HG03108 (cell line): ENCODE measurements around the gene ST3GAL6.
"Not testable (repeated sequence)": the region's sequence is repeated elsewhere in the genome, so short reads cannot be mapped to it uniquely, and the experiment has no call there.

Source experiments
- ATAC-seq: cut with Tn5 transposase; IDR thresholded peaks from one replicate; pipeline ENCODE4 v1.9.1; 2021; ENCODE audit warnings: moderate library complexity; ENCODE audit not compliant: unreplicated experiment

The ST3GAL6 gene

DNA sequence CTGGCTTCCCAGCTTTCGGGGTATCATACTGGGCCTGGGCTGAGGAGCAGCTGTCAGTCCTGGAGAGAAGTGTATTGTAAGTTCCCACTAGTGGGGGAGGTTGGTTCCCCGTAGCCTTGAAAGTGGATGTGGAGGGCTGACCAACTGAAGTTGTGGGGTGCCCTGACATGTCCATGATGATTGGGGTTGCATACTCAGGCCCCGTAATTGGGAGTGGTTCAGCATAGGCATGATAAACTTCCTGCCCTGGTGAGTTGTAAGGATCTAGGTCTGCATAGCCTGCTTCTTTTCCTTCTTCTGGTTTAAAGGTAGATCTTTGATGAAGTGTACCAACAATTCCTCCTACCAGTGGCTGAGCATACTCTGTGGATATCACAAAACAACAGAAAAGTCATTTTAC lies 36.3 kb downstream of the ST3GAL6 start:
- ATAC-seq = no peak

DNA sequence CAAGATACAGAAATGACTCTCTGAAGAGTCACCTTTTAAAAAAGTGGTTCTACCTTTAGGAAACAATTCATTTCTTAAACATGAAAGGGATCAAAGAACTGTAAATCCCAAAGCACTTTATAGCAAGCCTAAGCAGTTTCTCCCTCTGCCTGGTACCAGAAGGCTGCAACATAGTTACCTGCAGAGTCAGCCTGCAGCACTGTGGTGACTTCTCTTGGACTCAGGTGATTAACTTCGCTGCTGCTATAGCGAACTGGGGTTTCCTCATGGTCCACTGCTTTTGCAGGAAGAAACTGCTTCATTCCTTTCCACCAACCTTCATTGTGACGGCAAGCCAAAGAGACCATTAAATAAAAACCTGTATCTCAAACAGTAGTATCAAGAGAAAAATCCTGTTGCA lies 37.3 kb downstream of the ST3GAL6 start:
- ATAC-seq = no peak

DNA sequence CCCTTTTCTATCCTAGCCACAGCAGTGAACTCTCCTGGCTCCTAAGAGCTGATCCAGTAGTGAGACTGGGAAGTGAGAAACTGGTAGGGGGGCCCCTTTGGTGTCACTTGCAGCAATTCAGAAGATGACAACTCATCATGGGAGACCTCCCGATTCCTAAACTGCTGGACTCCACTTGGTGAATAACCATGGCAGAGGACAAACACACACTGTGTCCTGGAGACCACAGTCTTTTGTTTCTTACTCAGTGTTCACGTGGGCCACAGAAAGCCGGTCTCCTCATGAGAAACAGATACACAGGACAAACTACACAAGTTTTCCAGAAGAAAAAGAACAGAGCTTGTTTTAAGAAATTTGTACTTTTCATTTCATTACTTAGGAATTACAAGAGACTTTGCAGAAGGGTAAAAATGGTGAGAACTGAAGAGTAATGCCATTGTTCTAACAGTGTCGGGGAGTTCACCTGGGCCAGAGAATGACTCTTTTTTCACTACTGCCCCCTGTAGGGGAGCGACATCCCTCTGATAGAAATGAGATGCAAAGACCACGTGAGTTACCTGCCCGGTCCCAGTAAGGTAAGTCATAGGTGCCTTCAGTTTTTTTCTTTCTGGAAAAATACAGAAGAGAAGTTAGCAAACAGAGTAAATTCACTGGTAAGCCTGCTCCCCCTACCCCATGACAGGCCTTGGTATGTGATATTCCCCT lies 38.1 kb downstream of the ST3GAL6 start:
- ATAC-seq = no peak

DNA sequence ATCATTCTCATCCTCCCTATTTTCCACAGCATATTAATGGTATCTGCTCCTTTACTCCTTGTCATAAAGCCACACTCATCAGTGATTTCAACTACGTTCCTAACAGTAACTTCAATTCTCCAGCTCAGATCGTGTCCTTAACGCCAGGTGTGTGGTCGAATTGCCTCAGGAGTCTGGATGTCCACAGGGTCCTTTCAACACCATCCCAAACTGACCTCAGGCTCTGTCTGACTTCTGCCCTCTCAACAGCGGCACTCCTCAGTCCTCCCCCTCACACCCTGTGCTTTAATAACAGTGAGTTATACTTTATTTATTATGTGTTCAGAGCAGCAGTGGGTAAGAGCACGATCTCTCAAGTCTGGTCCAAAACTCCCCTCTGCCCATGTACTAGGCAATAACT lies 42.4 kb downstream of the ST3GAL6 start:
- no peak for ATAC-seq

DNA sequence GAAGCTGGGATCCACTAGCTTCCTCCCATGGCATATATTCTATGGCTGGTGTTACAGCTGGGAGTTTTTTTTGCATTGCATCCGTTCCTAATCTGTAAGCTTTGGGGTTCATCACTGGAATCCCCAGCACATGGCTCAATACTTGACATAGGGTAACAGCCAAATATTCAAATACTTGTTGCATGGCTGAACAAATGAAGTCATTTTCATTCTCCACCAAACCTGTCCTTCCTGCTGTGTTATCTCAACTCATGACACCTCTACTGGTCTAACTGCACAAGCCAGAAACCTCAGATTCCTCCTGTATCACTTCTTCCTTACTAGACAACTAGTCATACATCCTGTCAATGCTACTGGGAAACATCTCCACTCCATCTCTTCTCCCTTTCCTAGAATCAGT lies 43.4 kb downstream of the ST3GAL6 start:
- no peak for ATAC-seq

DNA sequence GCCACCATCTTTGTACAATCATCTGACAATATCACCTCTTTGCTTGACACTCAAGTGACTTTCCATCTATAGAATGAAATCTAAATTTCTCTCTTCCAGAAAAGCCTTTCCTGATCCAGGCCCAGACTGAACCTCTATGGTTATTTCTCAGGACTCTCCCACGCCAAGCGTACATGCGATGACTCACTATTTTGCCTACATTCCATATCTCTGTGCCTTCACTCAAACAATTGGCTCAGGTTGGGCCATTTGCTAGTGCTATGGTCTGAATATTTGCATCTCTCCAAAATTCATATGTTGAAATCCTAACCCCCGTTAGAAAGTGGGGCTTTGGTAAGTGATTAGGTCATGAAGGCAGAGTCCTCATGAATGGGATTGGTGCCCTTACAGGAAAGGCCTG lies 43.9 kb downstream of the ST3GAL6 start:
- no peak for ATAC-seq

DNA sequence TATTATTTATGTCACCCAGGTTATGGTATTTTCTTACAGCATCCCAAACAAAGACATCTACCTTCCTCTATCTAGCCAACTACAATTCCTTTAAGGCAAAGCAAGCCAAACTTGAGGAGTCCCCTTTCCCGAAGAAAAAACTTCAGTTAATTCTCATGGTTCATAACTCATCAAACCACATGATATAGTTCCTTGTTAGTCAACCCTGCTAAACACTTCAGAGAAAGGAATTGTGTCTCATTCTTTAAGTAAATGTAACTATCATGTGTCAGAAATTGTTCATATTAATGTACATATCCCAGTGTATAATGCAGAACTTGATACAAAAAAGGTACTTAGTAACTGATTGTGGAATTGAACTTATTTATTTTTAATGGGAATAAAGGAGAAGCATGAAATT lies 44.4 kb downstream of the ST3GAL6 start:
- no peak for ATAC-seq

DNA sequence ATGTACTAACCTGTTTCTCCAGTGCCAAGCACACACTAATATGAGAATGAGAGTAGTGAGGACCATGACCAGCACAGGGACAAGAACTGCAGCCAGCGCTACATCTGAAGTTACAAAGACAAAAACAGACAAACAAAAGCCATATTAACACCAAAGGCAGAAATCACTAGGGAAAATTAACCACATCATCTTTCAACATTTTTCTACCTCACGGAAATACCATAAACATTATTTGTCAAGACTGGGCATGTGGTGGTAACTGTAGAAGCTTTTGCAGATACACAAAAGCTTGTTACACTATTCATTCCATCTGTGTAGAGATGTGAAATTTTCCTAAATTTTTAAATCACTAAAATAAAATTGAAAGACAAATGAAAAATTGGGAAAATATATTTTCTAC lies 44.9 kb downstream of the ST3GAL6 start:
- ATAC-seq = no peak

DNA sequence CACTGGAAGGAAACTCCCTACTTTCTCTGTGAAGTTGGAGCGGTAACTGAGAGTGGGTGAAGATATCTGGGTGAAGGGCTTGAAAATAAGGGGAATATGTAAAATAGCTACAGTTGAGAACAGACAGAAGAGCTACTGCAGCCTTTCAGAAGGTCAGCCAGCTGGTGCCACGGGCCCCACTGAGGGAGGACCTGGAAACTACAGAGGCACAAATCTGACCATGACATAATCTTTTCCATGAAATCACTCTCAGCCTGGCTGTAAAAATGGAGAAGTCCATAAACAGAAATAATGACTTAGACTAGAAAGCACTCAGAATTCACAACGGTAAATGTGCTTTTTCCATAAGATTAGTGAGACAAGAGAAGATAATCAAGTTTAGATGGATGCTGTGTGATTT lies 46.4 kb downstream of the ST3GAL6 start:
- no peak for ATAC-seq

DNA sequence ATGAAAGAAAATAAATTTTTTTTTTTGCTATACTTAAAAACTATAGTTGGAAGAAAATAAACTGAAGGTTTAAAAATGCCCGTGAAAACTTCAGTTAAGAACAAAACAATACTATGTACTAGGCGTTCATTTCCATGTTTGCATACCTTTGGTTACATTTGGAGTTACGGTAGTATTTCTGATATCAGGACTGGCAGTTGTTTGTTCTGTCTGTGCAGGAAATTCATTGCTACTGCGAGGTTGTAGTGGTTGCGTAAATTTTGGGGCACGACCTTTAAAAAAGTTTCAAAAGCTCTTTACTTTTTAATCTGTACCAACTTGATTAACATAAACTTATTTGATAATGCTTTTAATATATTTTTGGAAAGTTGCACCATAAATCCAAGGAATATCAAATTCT lies 47.9 kb downstream of the ST3GAL6 start:
- ATAC-seq = no peak

DNA sequence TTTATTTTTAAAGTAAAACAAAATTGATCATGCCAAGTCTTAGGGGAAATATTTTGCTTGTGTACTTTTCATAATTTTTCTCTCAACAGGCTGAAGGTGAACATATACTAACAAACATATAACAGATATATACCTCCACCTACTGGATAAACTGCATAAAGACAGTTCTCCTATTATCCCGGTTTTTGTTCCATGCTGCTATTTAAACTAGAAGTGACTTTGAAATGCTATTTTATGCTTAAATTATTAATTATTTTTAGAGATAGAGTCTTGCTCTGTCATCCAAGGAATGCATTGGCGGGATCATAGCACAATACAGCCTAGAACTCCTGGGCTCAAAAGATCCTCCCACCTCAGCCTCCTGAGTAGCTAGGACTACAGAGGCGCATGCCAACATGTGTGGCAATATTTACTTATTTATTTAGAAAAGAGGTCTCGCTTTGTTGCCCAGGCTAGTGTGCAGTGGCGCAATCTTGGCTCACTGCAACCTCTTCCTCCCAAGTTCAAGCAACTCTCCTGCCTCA lies 49.8 kb downstream of the ST3GAL6 start:
- no peak for ATAC-seq

DNA sequence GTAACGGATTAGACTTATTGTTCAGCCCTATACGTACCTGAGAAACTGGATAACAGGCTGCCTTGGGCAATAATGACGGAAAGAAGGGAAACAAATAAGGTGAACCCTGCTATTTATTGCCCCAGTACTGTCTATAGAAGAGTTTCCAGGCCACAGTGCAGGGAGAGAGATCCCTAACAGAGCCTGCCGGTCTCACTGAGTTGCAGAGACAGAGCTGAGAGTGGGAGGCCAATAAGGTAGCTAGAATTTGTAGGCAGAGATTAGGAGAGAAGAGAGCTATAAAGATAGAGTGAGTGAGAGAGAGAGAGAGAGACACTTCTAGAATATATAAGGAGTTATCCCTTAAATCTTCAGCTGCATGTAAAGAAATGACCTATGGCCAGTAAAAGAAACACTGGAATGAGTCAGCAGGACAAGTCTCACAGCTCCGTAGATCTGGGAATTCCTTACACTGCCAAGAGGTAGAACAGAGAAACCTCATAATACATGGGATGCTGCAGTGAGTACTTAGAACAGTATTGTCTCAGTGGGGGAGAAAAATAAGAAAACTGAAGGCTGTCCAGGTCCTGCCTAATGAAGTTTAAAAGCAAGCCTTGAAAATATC lies 51.8 kb downstream of the ST3GAL6 start:
- ATAC-seq = no peak

DNA sequence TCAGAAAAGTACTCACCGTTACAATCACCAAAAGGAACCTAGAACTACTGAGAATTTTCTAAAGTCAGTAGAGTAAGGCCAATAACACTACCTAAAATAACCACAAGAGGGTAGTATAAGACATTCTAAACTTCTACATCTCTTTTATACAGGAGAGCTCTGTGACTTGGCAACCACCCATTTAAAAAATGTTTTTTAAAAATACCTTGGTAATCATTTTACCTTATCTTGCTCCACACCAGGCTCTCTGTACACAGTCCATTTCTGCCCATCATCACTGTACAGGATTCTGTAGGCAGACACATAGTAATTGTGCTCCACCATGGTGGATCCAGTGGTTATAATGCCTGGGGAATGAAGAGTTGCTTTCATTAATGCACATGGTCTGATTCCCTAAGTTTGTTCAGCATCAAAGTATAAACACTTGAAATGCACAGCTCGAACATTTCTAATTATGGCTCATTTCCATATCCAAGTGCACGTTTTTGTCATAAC lies 54.5 kb downstream of the ST3GAL6 start:
- peak; percentile 79 for ATAC-seq

DNA sequence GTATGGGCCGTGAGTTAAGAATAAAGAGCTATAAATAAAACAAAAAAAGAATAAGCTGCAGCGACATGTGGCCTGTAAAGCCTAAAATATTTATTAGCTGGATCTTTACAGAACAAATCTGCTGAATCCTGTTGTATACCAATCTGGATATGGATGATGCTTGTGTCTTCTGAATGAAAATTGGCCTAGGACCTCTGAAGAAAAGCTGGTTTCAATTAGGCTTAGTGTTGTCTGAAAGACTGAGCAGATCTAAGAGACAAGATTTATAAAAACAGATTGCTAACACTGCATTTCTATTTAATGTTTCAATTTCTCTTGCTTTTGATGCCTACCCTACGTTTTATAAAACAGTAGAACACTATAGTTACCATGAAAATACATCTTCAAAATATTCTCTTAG lies 57.9 kb downstream of the ST3GAL6 start:
- no peak for ATAC-seq

DNA sequence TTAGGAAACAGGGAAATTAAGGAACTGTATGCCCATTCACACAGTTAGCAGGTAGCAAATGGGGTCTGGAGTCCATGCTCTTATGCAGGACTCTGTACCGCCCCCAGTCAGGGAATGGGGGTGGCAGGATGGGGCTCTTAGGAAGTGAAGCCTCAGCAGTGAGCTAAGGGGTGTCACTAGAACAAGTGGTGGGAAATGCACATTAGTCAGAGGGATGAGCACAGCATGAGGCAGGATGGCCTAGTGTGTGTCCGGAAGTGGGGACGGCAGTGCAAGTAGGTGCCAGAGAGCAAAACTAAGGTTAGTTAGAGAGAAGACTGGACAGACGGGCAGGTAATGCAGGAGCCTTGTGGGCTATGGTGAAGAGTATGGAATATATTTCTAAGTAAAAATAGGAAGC lies 60.7 kb downstream of the ST3GAL6 start:
- ATAC-seq = no peak

DNA sequence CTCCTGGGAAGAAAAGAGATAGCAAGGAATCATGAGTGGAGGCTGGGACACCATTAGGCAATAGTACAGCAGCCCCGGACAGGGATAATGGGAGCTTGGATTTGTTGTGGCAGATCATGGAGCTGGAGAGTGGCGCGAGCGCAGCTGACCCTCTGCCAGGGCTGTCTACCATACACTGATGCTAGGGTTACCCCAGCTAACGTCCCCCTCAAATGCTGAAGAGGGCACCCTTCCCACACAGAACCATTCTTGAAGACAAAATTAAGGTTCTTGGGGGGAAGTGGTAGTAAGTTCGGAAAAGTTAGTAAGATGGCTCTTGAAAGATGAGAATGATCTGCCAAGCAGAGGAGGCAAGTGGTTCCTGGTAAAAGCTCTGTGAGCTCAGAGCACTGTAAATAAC lies 61.1 kb downstream of the ST3GAL6 start:
- no peak for ATAC-seq

DNA sequence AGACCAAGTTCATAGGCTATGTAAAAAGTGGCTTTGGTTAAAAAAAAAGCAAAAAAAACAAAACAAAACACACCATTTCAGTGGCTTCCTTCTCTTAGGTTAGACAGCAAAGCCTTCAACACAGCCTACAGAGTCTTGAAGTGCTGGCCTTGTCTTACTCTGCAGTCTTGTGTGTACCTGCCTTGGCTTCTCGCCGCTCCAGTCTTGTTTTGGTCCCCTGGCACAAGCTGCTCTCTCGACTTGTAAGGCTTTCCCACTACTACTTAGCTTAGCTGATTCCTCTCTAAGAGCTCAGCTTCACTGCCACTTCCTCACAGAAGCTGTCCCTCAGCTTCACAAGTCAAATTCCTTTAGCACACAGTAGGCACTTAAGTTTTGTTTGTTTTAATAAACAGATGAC lies 63.0 kb downstream of the ST3GAL6 start:
- no peak for ATAC-seq

DNA sequence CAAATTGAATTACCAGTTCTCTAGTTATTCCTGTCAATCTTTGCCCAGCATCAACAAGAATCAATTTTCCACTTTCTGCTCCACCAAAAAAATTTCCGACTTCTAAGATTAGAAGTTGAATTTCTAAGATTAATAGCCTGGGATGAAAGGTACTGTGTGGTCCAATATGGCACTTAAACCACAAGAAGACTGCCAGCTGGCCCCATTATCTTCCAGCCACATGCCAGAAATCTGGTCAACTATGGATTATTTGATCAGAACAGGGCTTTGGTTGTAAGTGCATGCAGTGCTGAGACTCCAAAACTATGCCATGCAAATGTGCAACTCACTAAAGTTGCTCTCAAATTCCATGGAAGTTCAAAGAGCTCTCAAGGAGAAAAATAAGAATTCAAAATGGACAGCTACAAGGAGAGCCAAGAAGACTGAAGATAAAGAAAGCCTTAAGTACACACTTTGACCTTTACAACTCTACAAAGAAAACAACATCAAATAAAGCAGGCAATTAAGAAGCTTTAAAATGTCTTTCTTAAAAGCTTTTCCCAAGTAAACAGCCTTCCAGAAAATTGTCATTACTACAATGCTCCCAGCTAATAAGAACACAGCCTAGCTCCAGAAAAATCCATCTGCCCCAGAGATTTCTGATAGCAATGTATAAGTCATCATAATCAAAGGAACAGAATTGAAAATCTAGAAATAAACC lies 64.2 kb downstream of the ST3GAL6 start:
- ATAC-seq = no peak

DNA sequence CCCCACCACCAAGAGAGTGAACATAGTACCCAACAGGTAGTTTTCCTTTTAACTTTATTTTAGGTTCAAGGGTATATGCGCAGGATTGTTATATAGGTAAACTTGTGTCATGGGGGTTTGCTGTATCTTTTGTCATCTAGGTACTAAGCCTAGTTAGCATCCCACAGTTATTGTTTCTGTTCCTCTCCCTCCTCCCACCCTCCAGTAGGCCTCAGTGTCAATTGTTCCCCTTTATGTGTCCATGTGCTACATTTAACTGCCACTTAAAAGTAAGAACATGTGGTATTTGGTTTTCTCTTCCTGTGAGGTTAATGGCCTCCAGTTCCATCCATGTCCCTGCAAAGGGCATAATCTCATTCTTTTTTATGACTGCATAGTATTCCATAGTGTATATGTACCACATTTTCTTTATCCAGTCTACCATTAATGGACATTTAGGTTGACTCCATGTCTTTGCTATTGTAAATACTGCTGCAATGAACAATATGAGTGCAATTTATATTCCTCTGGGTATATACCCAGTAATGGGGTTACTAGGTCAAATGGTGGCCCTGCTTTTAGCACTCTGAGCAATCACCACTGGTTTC lies 66.2 kb downstream of the ST3GAL6 start:
- ATAC-seq = no peak

DNA sequence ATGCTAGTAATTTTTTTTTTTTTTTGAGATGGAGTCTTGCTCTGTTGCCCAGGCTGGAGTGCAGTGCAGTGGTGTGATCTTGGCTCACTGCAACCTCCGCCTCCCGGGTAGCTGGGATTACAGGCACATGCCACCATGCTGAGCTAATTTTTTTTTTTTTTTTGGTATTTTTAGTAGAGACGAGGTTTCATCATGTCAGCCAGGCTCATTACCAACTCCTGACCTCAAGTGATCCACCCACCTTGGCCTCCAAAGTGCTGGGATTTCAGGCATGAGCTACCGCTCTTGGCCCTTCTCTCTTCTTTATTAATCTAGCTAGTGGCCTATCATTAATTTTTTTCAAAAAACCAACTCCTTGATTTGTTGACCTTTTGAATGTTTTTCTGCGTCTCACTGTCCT lies 67.9 kb downstream of the ST3GAL6 start:
- not testable (repeated sequence) for ATAC-seq

DNA sequence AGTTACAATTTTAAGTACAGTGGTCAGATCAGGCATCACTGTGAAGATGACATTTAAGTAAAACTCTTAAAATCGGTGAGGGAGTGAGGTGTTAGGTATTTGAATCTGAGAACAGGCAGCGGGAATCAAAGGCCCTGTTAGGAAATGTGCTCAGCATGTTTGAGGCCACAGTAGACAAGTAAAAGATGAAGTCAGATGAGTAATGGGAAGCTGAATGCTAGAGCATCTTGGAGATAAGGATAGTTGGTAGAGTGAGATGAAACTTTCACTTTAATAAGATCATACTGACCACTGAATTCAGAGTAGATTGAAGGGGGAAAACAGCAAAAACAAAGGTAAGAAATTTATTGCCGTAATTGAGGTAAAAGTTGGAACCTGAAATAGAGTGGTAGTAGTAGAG lies 76.7 kb downstream of the ST3GAL6 start:
- ATAC-seq = no peak
